Measurements from ENCODE around the gene FHIT. TPM values are rescaled to one million over a fixed set of nuclear protein-coding genes. Genes with fewer than 3 reads are reported as not detected.
"Not testable (repeated sequence)": the region's sequence is repeated elsewhere in the genome, so short reads cannot be mapped to it uniquely, and the experiment has no call there.

The FHIT gene
- total and polyA plus RNA-seq, 2 donors from 2014 or later: 20.2 to 61.2 TPM

- Histone ChIP-seq H3K36me3 (ENCODE audit: control insufficient read depth in 2 of 3, insufficient read depth in 3 of 3, low read length in 3 of 3) (no peaks in the 10 kb centered on the region), H3K9ac (ENCODE audit: low read length in 3 of 3) (no peak overlapping the region), H3K9me3 (ENCODE audit: control insufficient read depth in 2 of 3, insufficient read depth in 1 of 3, low read length in 3 of 3) (no peaks in the 10 kb centered on the region), H3K27me3 (ENCODE audit: control insufficient read depth, insufficient read depth, low read length) (no peaks in the 10 kb centered on the region), H3K4me3 (ENCODE audit: low read length in 3 of 3) (no peak overlapping the region), H3K27ac (ENCODE audit: low read depth in 2 of 2, low read length in 2 of 2) (no peak overlapping the region), H3K4me1 (ENCODE audit: control insufficient read depth in 2 of 3, insufficient read depth in 2 of 3, low read depth in 1 of 3, low read length in 3 of 3) (no peaks in the 10 kb centered on the region)
- no peak for FAIRE-seq
- no peak for DNase-seq
- intact Hi-C loops (cut with DNase I): no loop called here
- TF ChIP-seq, protein P1, sequence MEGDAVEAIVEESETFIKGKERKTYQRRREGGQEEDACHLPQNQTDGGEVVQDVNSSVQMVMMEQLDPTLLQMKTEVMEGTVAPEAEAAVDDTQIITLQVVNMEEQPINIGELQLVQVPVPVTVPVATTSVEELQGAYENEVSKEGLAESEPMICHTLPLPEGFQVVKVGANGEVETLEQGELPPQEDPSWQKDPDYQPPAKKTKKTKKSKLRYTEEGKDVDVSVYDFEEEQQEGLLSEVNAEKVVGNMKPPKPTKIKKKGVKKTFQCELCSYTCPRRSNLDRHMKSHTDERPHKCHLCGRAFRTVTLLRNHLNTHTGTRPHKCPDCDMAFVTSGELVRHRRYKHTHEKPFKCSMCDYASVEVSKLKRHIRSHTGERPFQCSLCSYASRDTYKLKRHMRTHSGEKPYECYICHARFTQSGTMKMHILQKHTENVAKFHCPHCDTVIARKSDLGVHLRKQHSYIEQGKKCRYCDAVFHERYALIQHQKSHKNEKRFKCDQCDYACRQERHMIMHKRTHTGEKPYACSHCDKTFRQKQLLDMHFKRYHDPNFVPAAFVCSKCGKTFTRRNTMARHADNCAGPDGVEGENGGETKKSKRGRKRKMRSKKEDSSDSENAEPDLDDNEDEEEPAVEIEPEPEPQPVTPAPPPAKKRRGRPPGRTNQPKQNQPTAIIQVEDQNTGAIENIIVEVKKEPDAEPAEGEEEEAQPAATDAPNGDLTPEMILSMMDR (IDR thresholded peaks at IDR 0.05; ENCODE audit: borderline replicate concordance, extremely low read depth, insufficient read depth): no peak
Observed at GRCh38 chr3:60906283-60906682, 345.0 kb downstream of the FHIT start.

DNA sequence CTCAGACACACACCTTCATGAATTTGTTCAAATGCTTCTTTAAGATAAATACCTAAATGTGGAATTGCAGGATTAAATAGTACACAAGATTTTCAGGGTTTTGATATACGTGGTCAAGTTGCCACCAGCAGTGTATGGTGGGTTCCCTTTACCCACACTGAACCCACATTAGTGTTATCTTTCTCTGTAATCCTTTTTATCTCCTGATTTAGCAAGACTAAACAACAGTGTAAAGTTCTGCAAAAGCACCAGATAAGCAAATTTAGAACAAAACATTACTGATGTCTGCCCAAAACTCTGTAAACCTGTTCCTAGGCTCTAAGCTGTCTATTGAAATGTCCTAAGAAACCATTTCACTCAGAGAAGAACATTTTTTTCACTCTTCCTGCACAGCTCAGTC lies 352.9 kb downstream of the FHIT start:
- no peak for FAIRE-seq
- no peak for DNase-seq
- Histone ChIP-seq H3K27ac (ENCODE audit: low read depth in 2 of 2, low read length in 2 of 2) (no peak overlapping the region), H3K27me3 (ENCODE audit: control insufficient read depth, insufficient read depth, low read length) (no peaks in the 10 kb centered on the region), H3K9me3 (ENCODE audit: control insufficient read depth in 2 of 3, insufficient read depth in 1 of 3, low read length in 3 of 3) (no peaks in the 10 kb centered on the region), H3K9ac (ENCODE audit: low read length in 3 of 3) (no peak overlapping the region), H3K4me3 (ENCODE audit: low read length in 3 of 3) (no peak overlapping the region), H3K4me1 (ENCODE audit: control insufficient read depth in 2 of 3, insufficient read depth in 2 of 3, low read depth in 1 of 3, low read length in 3 of 3) (no peaks in the 10 kb centered on the region), H3K36me3 (ENCODE audit: control insufficient read depth in 2 of 3, insufficient read depth in 3 of 3, low read length in 3 of 3) (no peaks in the 10 kb centered on the region)
- TF ChIP-seq, protein P1 (IDR thresholded peaks at IDR 0.05; ENCODE audit: borderline replicate concordance, extremely low read depth, insufficient read depth): no peak
- intact Hi-C loops (cut with DNase I): no loop called here

DNA sequence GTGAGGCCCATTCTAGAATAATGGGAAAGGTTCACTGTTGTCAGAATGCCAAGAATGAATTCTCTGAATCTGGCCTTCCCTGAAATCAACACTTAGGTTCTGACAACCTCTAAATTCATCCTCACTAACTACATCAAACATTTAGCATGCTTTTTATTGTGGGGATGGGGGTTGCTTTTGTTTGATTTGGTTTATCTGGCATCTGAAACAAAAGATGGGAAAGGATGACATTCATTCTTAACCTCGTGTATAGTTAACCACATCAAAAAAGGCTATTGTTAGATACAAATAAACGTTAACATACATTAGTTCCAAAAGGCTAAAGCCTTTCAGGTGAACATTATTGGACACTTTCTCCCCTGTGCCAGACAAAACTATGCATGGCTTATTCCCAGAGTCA lies 357.3 kb downstream of the FHIT start:
- H3K9me3 ChIP-seq (ENCODE audit: control insufficient read depth in 2 of 3, insufficient read depth in 1 of 3, low read length in 3 of 3): no peaks in the 10 kb centered on the region
- H3K27ac ChIP-seq (ENCODE audit: low read depth in 2 of 2, low read length in 2 of 2): no peak overlapping the region
- no peak overlapping the region for H3K4me3 ChIP-seq (ENCODE audit: low read length in 3 of 3)
- no peaks in the 10 kb centered on the region for H3K4me1 ChIP-seq (ENCODE audit: control insufficient read depth in 2 of 3, insufficient read depth in 2 of 3, low read depth in 1 of 3, low read length in 3 of 3)
- no peak overlapping the region for H3K9ac ChIP-seq (ENCODE audit: low read length in 3 of 3)
- no peaks in the 10 kb centered on the region for H3K36me3 ChIP-seq (ENCODE audit: control insufficient read depth in 2 of 3, insufficient read depth in 3 of 3, low read length in 3 of 3)
- TF ChIP-seq, protein P1 (IDR thresholded peaks at IDR 0.05; ENCODE audit: borderline replicate concordance, extremely low read depth, insufficient read depth): no peak
- FAIRE-seq (no peak), DNase-seq (no peak)
- H3K27me3 ChIP-seq (ENCODE audit: control insufficient read depth, insufficient read depth, low read length): no peaks in the 10 kb centered on the region
- intact Hi-C loops (cut with DNase I): no loop called here

DNA sequence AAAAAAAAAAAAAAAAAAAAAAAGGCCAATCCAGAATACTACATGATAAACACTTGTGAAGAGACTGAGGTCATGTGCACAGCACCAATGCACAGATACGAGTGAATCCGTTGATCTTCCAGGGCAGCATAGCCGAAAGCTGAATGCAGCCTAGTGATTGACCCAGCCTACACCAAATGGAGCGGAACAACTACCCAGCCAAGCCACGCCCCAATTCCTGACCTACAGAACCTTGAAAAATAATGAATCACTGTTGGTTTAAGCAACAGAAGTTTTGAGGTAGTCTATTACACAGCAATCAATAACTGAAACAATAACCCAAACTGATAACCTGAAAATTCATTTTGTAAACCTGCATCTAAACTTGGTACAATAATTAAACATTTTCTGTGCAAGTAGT lies 361.0 kb downstream of the FHIT start:
- H3K27me3 ChIP-seq (ENCODE audit: control insufficient read depth, insufficient read depth, low read length): no peaks in the 10 kb centered on the region
- no peak overlapping the region for H3K27ac ChIP-seq (ENCODE audit: low read depth in 2 of 2, low read length in 2 of 2)
- no peak overlapping the region for H3K9ac ChIP-seq (ENCODE audit: low read length in 3 of 3)
- H3K4me1 ChIP-seq (ENCODE audit: control insufficient read depth in 2 of 3, insufficient read depth in 2 of 3, low read depth in 1 of 3, low read length in 3 of 3): peaks cover 0 to 4% (median 2%) of the 10 kb centered on the region in 3 donors
- no peaks in the 10 kb centered on the region for H3K9me3 ChIP-seq (ENCODE audit: control insufficient read depth in 2 of 3, insufficient read depth in 1 of 3, low read length in 3 of 3)
- no peaks in the 10 kb centered on the region for H3K36me3 ChIP-seq (ENCODE audit: control insufficient read depth in 2 of 3, insufficient read depth in 3 of 3, low read length in 3 of 3)
- no peak overlapping the region for H3K4me3 ChIP-seq (ENCODE audit: low read length in 3 of 3)
- no peak for FAIRE-seq
- intact Hi-C loops (cut with DNase I): no loop called here
- TF ChIP-seq, protein P1 (IDR thresholded peaks at IDR 0.05; ENCODE audit: borderline replicate concordance, extremely low read depth, insufficient read depth): no peak
- no peak for DNase-seq

- H3K4me1 ChIP-seq (ENCODE audit: control insufficient read depth in 2 of 3, insufficient read depth in 2 of 3, low read depth in 1 of 3, low read length in 3 of 3); H3K27ac ChIP-seq (ENCODE audit: low read depth in 2 of 2, low read length in 2 of 2); H3K36me3 ChIP-seq (ENCODE audit: control insufficient read depth in 2 of 3, insufficient read depth in 3 of 3, low read length in 3 of 3); FAIRE-seq; H3K9me3 ChIP-seq (ENCODE audit: control insufficient read depth in 2 of 3, insufficient read depth in 1 of 3, low read length in 3 of 3); intact Hi-C loops (cut with DNase I); H3K27me3 ChIP-seq (ENCODE audit: control insufficient read depth, insufficient read depth, low read length); DNase-seq; H3K9ac ChIP-seq (ENCODE audit: low read length in 3 of 3); H3K4me3 ChIP-seq (ENCODE audit: low read length in 3 of 3): not testable (repeated sequence)
Observed at GRCh38 chr3:60888952-60889351, 362.3 kb downstream of the FHIT start.

Data from kidney (tissue), 14 donors.